ENCODE data around the gene AGRN.
"Not testable (repeated sequence)": the region's sequence is repeated elsewhere in the genome, so short reads cannot be mapped to it uniquely, and the experiment has no call there.

Gene AGRN

GRCh38 chr1:1094981-1095380 is 75.1 kb downstream of the AGRN start:
- DNase-seq = no peak

GRCh38 chr1:1096136-1096535 is 76.2 kb downstream of the AGRN start:
- not testable (repeated sequence) for DNase-seq

- no peak for DNase-seq
Observed at GRCh38 chr1:1098681-1099421, 78.9 kb downstream of the AGRN start.

- no peak for DNase-seq
Observed at GRCh38 chr1:1099506-1100183, 79.7 kb downstream of the AGRN start.

- no peak for DNase-seq
Observed at GRCh38 chr1:1100296-1100695, 80.4 kb downstream of the AGRN start.

GRCh38 chr1:1101503-1101902 is 81.6 kb downstream of the AGRN start:
- no peak for DNase-seq

- not testable (repeated sequence) for DNase-seq
Observed at GRCh38 chr1:1104152-1104551, 84.2 kb downstream of the AGRN start.

Measured in NCI-H82 (cell line).